CD14-positive monocyte (primary cell): ENCODE data around the gene KCTD16. TPM values are rescaled to one million over a fixed set of nuclear protein-coding genes. Genes with fewer than 3 reads are reported as not detected.

Experiments
- DNase-seq, 3 donors: peaks; one replicate each; pipeline ENCODE4 v3.0.0-alpha.2; 2011 to 2022
- H2AFZ ChIP-seq: 2 replicates; pipeline ENCODE4 v1.6.0; 2012; ENCODE audit warnings: mild to moderate bottlenecking, low read depth, low read length, inconsistent platforms; ENCODE audit not compliant: insufficient read depth, poor library complexity, severe bottlenecking
- H3K27ac ChIP-seq, 2 donors: 1 replicate in 1 of 2; 2 replicates in 1 of 2; pipeline ENCODE4 v1.5.1; 2012 to 2013; ENCODE audit warnings: low read length in 2 of 2, control low read depth in 1 of 2, inconsistent platforms in 1 of 2, low read depth in 1 of 2, mild to moderate bottlenecking in 1 of 2
- H3K27me3 ChIP-seq, 2 donors: one replicate each; pipeline versions ENCODE4 v1.6.0 to v1.6.1; 2011 to 2013; ENCODE audit warnings: low read length in 2 of 2; ENCODE audit not compliant: control insufficient read depth in 2 of 2, insufficient read depth in 2 of 2
- H3K36me3 ChIP-seq, 2 donors: replicated peaks in 1 of 2; 1 replicate in 1 of 2; 2 replicates in 1 of 2; pipeline versions ENCODE4 v1.5.1 to v1.6.1; 2012 to 2013; ENCODE audit warnings: low read length in 2 of 2, control low read depth in 1 of 2, inconsistent platforms in 1 of 2, mild to moderate bottlenecking in 1 of 2; ENCODE audit not compliant: insufficient read depth in 2 of 2, control insufficient read depth in 1 of 2
- H3K4me1 ChIP-seq, 2 donors: 1 replicate in 1 of 2; 2 replicates in 1 of 2; pipeline versions ENCODE4 v1.5.1 to v1.6.1; 2012 to 2013; ENCODE audit warnings: low read length in 2 of 2, control low read depth in 1 of 2, inconsistent platforms in 1 of 2, mild to moderate bottlenecking in 1 of 2, moderate library complexity in 1 of 2; ENCODE audit not compliant: insufficient read depth in 2 of 2, control insufficient read depth in 1 of 2
- H3K4me2 ChIP-seq: replicated peaks from 2 replicates; pipeline ENCODE3; 2012; ENCODE audit warnings: low read length, moderate library complexity, mild to moderate bottlenecking; ENCODE audit not compliant: poor library complexity, severe bottlenecking; ENCODE audit errors: extremely low read depth
- H3K4me3 ChIP-seq, 3 experiments: fragments of 200-600 bp in 1 of 3; sonication (generic) in 1 of 3; replicated peaks in 1 of 3; 1 replicate in 2 of 3; 2 replicates in 1 of 3; pipeline ENCODE4 v1.5.1; 2011 to 2013; ENCODE audit warnings: low read length in 3 of 3, mild to moderate bottlenecking in 3 of 3, control low read depth in 2 of 3, low read depth in 2 of 3, inconsistent platforms in 1 of 3, moderate library complexity in 1 of 3
- H3K79me2 ChIP-seq: 2 replicates; pipeline ENCODE4 v1.6.0; 2012; ENCODE audit warnings: mild to moderate bottlenecking, control low read depth, inconsistent platforms, low read length, moderate library complexity; ENCODE audit not compliant: insufficient read depth
- H3K9ac ChIP-seq: 2 replicates; pipeline ENCODE4 v1.6.0; 2017; ENCODE audit warnings: low read length, mild to moderate bottlenecking; ENCODE audit not compliant: insufficient read depth, poor library complexity, severe bottlenecking
- H3K9me3 ChIP-seq, 2 donors: replicated peaks in 1 of 2; 1 replicate in 1 of 2; 2 replicates in 1 of 2; pipeline versions ENCODE4 v1.5.1 to v1.6.1; 2012 to 2013; ENCODE audit warnings: low read length in 2 of 2, control low read depth in 1 of 2; ENCODE audit not compliant: control insufficient read depth in 1 of 2, insufficient read depth in 1 of 2
- H4K20me1 ChIP-seq: 2 replicates; pipeline ENCODE4 v1.6.0; 2012; ENCODE audit warnings: mild to moderate bottlenecking, low read length, control low read depth, moderate library complexity; ENCODE audit not compliant: insufficient read depth
- H3K27ac Mint-ChIP-seq, 7 donors: one replicate each; pipeline ENCODE4 v1.8.0; 2020; ENCODE audit warnings: mild to moderate bottlenecking in 7 of 7, mixed read lengths in 7 of 7, moderate library complexity in 6 of 7, inconsistent platforms in 2 of 7
- H3K27me3 Mint-ChIP-seq, 3 donors: one replicate each; pipeline ENCODE4 v1.8.0; 2021 to 2022; ENCODE audit warnings: low read depth in 3 of 3, mild to moderate bottlenecking in 3 of 3, mixed read lengths in 3 of 3, moderate library complexity in 3 of 3, inconsistent platforms in 1 of 3
- H3K36me3 Mint-ChIP-seq, 2 donors: one replicate each; pipeline ENCODE4 v1.8.0; 2020; ENCODE audit warnings: mixed read lengths in 2 of 2, inconsistent platforms in 1 of 2, mild to moderate bottlenecking in 1 of 2
- H3K4me1 Mint-ChIP-seq: one replicate; pipeline ENCODE4 v1.8.0; 2020; ENCODE audit warnings: mild to moderate bottlenecking, mixed read lengths
- H3K4me3 Mint-ChIP-seq, 2 donors: one replicate each; pipeline ENCODE4 v1.8.0; 2020; ENCODE audit warnings: mild to moderate bottlenecking in 2 of 2, mixed read lengths in 2 of 2, moderate library complexity in 1 of 2
- H3K9me3 Mint-ChIP-seq, 7 donors: one replicate each; pipeline ENCODE4 v1.8.0; 2020 to 2022; ENCODE audit warnings: mixed read lengths in 7 of 7, mild to moderate bottlenecking in 6 of 7, moderate library complexity in 6 of 7, inconsistent platforms in 2 of 7
- CTCF ChIP-seq: fragments of 200-600 bp; IDR thresholded peaks from one replicate; pipeline ENCODE4 v1.8.0; 2022; ENCODE audit warnings: antibody characterized with exemption, mild to moderate bottlenecking
- WGBS: methylation state at CpG from one replicate; pipeline ENCODE4 v1.1.5; 2013; ENCODE audit warnings: missing lambda C conversion rate; ENCODE audit not compliant: insufficient coverage; 5-methylcytosine and 5-hydroxymethylcytosine counted together
- intact Hi-C, 2 donors: fragments of 100-400 bp; cut with micrococcal nuclease; formaldehyde crosslinking; loops; one replicate each; pipeline versions ENCODE4 v1.15.0 to v1.15.1; 2023
- polyA plus RNA-seq, 3 donors: library from polyadenylated mRNA; depleted of rRNA in 1 of 3; unstranded in 2 of 3; stranded (reverse) in 1 of 3; fragments of 300-500 nt in 2 of 3; fragments of >200 nt in 1 of 3; fragmentation: Illumina TruSeq in 2 of 3; gene quantifications; 1 replicate in 2 of 3; 2 replicates in 1 of 3; pipeline ENCODE4 v1.2.3, GENCODE V29; 2012 to 2021

KCTD16 gene
- polyA plus RNA-seq, 3 donors: not detected

- H2AFZ ChIP-seq: no peak overlapping the region
- H3K9me3 ChIP-seq: no peaks in the 10 kb centered on the region
- H3K4me3 Mint-ChIP-seq: no peak overlapping the region
- H3K4me3 ChIP-seq: no peak overlapping the region
- H3K9me3 Mint-ChIP-seq: peaks cover 0 to 9% (median 3%) of the 10 kb centered on the region in 7 donors
- no peaks in the 10 kb centered on the region for H3K4me1 Mint-ChIP-seq
- H3K79me2 ChIP-seq: no peaks in the 10 kb centered on the region
- peaks cover 0 to 4% (median 0%) of the 10 kb centered on the region in 3 donors for H3K27me3 Mint-ChIP-seq
- H3K27ac Mint-ChIP-seq: no peak overlapping the region
- no peak overlapping the region for H3K4me2 ChIP-seq
- H4K20me1 ChIP-seq: no peaks in the 10 kb centered on the region
- 83% methylated on average over 1 of the region's 2 CpGs for WGBS
- H3K36me3 ChIP-seq: no peaks in the 10 kb centered on the region
- TF ChIP-seq CTCF: no peak
- no peaks in the 10 kb centered on the region for H3K27me3 ChIP-seq
- H3K36me3 Mint-ChIP-seq: no peaks in the 10 kb centered on the region
- no peaks in the 10 kb centered on the region for H3K4me1 ChIP-seq
- intact Hi-C loops: no loop called here
- H3K9ac ChIP-seq: no peak overlapping the region
- no peak for DNase-seq
- no peak overlapping the region for H3K27ac ChIP-seq
Observed at GRCh38 chr5:144122081-144122480, 48.6 kb upstream of the KCTD16 start.

- Histone ChIP-seq H3K27me3 (no peaks in the 10 kb centered on the region), H4K20me1 (no peaks in the 10 kb centered on the region), H3K9me3 (no peaks in the 10 kb centered on the region), H3K27ac (no peak overlapping the region), H3K79me2 (no peaks in the 10 kb centered on the region), H2AFZ (no peak overlapping the region), H3K4me1 (no peaks in the 10 kb centered on the region), H3K36me3 (no peaks in the 10 kb centered on the region), H3K4me3 (no peak overlapping the region), H3K9ac (no peak overlapping the region), H3K4me2 (no peak overlapping the region)
- no peak overlapping the region for H3K4me3 Mint-ChIP-seq
- DNase-seq: no peak
- WGBS: no CpG with 5 or more reads among the region's 3 CpGs
- H3K27ac Mint-ChIP-seq: no peak overlapping the region
- intact Hi-C loops: no loop called here
- H3K4me1 Mint-ChIP-seq: no peaks in the 10 kb centered on the region
- H3K36me3 Mint-ChIP-seq: no peaks in the 10 kb centered on the region
- peaks cover 0 to 4% (median 0%) of the 10 kb centered on the region in 3 donors for H3K27me3 Mint-ChIP-seq
- TF ChIP-seq CTCF: no peak
- H3K9me3 Mint-ChIP-seq: peaks cover 0 to 9% (median 3%) of the 10 kb centered on the region in 7 donors
Observed at GRCh38 chr5:144122641-144123040, 48.0 kb upstream of the KCTD16 start.
